Ascending aorta (tissue), 2 donors: ENCODE data around the gene YBEY. TPM values are rescaled to one million over a fixed set of nuclear protein-coding genes. Genes with fewer than 3 reads are reported as not detected.

Experiments used
- DNase-seq, 2 donors: peaks; one replicate each; pipeline ENCODE4 v3.0.0-alpha.2; 2019; ENCODE audit warnings: low spot score in 2 of 2
- H3K27ac ChIP-seq, 2 donors: fragments of 200-600 bp; sonication (generic); one replicate each; pipeline ENCODE4 v1.5.1; 2016 to 2017; ENCODE audit warnings: mild to moderate bottlenecking in 1 of 2
- H3K27me3 ChIP-seq: fragments of 200-600 bp; sonication (generic); one replicate; pipeline ENCODE4 v1.5.1; 2017
- H3K36me3 ChIP-seq, 2 donors: fragments of 200-600 bp; sonication (generic); one replicate each; pipeline ENCODE4 v1.5.1; 2016
- H3K4me1 ChIP-seq, 2 donors: fragments of 200-600 bp; sonication (generic); one replicate each; pipeline ENCODE4 v1.5.1; 2016 to 2017; ENCODE audit warnings: mild to moderate bottlenecking in 1 of 2
- H3K4me3 ChIP-seq, 2 donors: fragments of 200-600 bp; sonication (generic); one replicate each; pipeline ENCODE4 v1.5.1; 2016 to 2017; ENCODE audit warnings: mild to moderate bottlenecking in 1 of 2
- H3K9me3 ChIP-seq, 2 donors: fragments of 200-600 bp; sonication (generic); one replicate each; pipeline ENCODE4 v1.5.1; 2016
- CTCF ChIP-seq, 3 experiments: fragments of 200-600 bp in 2 of 3; fragments of 450-650 bp in 1 of 3; sonication (generic) in 2 of 3; IDR thresholded peaks; one replicate each; pipeline ENCODE4 v1.5.1; 2016 to 2019; ENCODE audit warnings: antibody characterized with exemption in 3 of 3, mild to moderate bottlenecking in 1 of 3, moderate library complexity in 1 of 3
- intact Hi-C: fragments of 100-400 bp; cut with DNase I; formaldehyde crosslinking; loops from one replicate; pipeline ENCODE4 v1.15.1; 2023
- total RNA-seq: library from RNA; depleted of rRNA; stranded (reverse); fragments of >200 nt; gene quantifications from one replicate; pipeline ENCODE4 v1.1.0, GENCODE V29; 2016

Gene YBEY
- total RNA-seq, 1 donor from 2014 or later = 0.53 TPM

GRCh38 chr21:46255166-46255565 lies 31.0 kb upstream of the YBEY start:
- no peak overlapping the region for H3K27ac ChIP-seq
- TF ChIP-seq CTCF (IDR thresholded peaks at IDR 0.05) = no peak
- H3K9me3 ChIP-seq = no peaks in the 10 kb centered on the region
- H3K36me3 ChIP-seq = peaks cover 83 to 96% of the 10 kb centered on the region in 2 donors
- H3K4me3 ChIP-seq = no peak overlapping the region
- intact Hi-C loops = no loop called here
- no peaks in the 10 kb centered on the region for H3K27me3 ChIP-seq
- DNase-seq = no peak
- H3K4me1 ChIP-seq = no peaks in the 10 kb centered on the region

DNA sequence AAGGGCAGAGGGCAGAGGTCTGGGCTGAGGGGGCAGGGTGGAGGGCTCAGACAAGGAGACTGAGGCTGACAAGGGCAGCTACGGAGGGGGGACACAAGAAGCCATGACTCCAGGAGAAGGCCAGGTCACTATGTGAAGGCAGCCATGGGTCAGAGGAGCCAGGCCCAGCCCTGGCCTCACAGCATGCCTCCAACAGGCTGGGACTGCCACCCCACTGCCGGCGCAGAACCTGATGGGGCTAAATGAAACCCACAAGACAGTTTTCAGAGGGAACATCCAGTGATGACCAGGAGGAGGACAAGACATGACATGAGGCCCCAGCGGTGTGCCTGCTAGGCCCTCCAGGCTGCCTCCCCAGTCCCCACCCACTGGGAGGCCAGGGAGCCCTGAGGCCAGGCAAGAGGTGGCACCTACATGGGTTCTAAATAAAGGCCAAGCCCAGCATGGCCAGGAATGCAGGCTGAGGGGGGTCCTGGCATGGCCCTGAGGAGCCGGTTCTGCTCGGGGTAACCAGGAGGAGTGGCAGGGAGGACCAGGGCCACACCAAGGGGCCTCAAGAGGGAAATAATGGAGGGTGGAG lies 30.3 kb upstream of the YBEY start:
- intact Hi-C loops = no loop called here
- H3K27ac ChIP-seq = no peak overlapping the region
- H3K27me3 ChIP-seq = no peaks in the 10 kb centered on the region
- no peak overlapping the region for H3K4me3 ChIP-seq
- no peaks in the 10 kb centered on the region for H3K4me1 ChIP-seq
- no peaks in the 10 kb centered on the region for H3K9me3 ChIP-seq
- no peak for DNase-seq
- TF ChIP-seq CTCF (IDR thresholded peaks at IDR 0.05) = no peak
- H3K36me3 ChIP-seq = peaks cover 85 to 96% of the 10 kb centered on the region in 2 donors

- H3K27me3 ChIP-seq = no peaks in the 10 kb centered on the region
- no peaks in the 10 kb centered on the region for H3K9me3 ChIP-seq
- intact Hi-C loops = no loop called here
- H3K27ac ChIP-seq = no peak overlapping the region
- H3K4me1 ChIP-seq = no peaks in the 10 kb centered on the region
- H3K4me3 ChIP-seq = no peak overlapping the region
- no peak for DNase-seq
- no peak for TF ChIP-seq CTCF (IDR thresholded peaks at IDR 0.05)
- H3K36me3 ChIP-seq = peaks cover 92 to 98% of the 10 kb centered on the region in 2 donors
Observed at GRCh38 chr21:46256501-46256994, 29.6 kb upstream of the YBEY start.

- H3K27ac ChIP-seq = no peak overlapping the region
- no peak for DNase-seq
- no peaks in the 10 kb centered on the region for H3K9me3 ChIP-seq
- no peaks in the 10 kb centered on the region for H3K27me3 ChIP-seq
- no peak for TF ChIP-seq CTCF (IDR thresholded peaks at IDR 0.05)
- intact Hi-C loops = no loop called here
- H3K36me3 ChIP-seq = peaks cover 89 to 92% of the 10 kb centered on the region in 2 donors
- no peaks in the 10 kb centered on the region for H3K4me1 ChIP-seq
- no peak overlapping the region for H3K4me3 ChIP-seq
Observed at GRCh38 chr21:46264046-46264689, 22.0 kb upstream of the YBEY start.

GRCh38 chr21:46264690-46265144 lies 21.4 kb upstream of the YBEY start:
- DNase-seq = no peak
- H3K36me3 ChIP-seq = peaks cover 89 to 92% of the 10 kb centered on the region in 2 donors
- no peaks in the 10 kb centered on the region for H3K27me3 ChIP-seq
- no peaks in the 10 kb centered on the region for H3K9me3 ChIP-seq
- no peaks in the 10 kb centered on the region for H3K4me1 ChIP-seq
- no peak overlapping the region for H3K27ac ChIP-seq
- TF ChIP-seq CTCF (IDR thresholded peaks at IDR 0.05) = no peak
- intact Hi-C loops = no loop called here
- no peak overlapping the region for H3K4me3 ChIP-seq
